CD4-positive, alpha-beta T cell (primary cell): Measurements from ENCODE around the gene CTNNA1. TPM values are rescaled to one million over a fixed set of nuclear protein-coding genes. Genes with fewer than 3 reads are reported as not detected.

Experiments
- ATAC-seq: fragments of 200-7000 bp; cut with Tn5 transposase; one replicate; pipeline ENCODE4 v1.10.0; 2022; ENCODE audit warnings: mild to moderate bottlenecking; ENCODE audit not compliant: poor library complexity
- CTCF ChIA-PET: fragments of 350-600 bp; sonication (Branson Sonifier 250); formaldehyde crosslinking; loops from one replicate; lab custom pipeline; 2021; ENCODE audit warnings: antibody characterized with exemption, inconsistent platforms; lab: Charles Lee
- POLR2A ChIA-PET: fragments of 350-600 bp; sonication (Branson Sonifier 250); formaldehyde crosslinking; loops from one replicate; lab custom pipeline; 2021; ENCODE audit warnings: antibody characterized with exemption, inconsistent platforms; lab: Charles Lee
- DNase-seq, 14 experiments: peaks; one replicate each; pipeline ENCODE4 v3.0.0-alpha.2; 2013 to 2020; ENCODE audit warnings: mixed read lengths in 2 of 14
- H3K27ac ChIP-seq, 2 donors: one replicate each; pipeline versions ENCODE4 v1.5.1 to v1.7.0; 2013; ENCODE audit warnings: low read length in 2 of 2, low read depth in 1 of 2, mild to moderate bottlenecking in 1 of 2
- H3K27me3 ChIP-seq, 2 experiments: 1 replicate in 1 of 2; 2 replicates in 1 of 2; pipeline versions ENCODE4 v1.6.1 to v1.7.0; 2013; ENCODE audit warnings: low read length in 2 of 2, control low read depth in 1 of 2, mild to moderate bottlenecking in 1 of 2, moderate library complexity in 1 of 2; ENCODE audit not compliant: insufficient read depth in 2 of 2, control insufficient read depth in 1 of 2
- H3K36me3 ChIP-seq: one replicate; pipeline ENCODE4 v1.6.1; 2013; ENCODE audit warnings: low read length, control low read depth; ENCODE audit not compliant: insufficient read depth
- H3K4me1 ChIP-seq: one replicate; pipeline ENCODE4 v1.6.1; 2013; ENCODE audit warnings: low read length, control low read depth; ENCODE audit not compliant: insufficient read depth
- H3K4me3 ChIP-seq: one replicate; pipeline ENCODE4 v1.5.1; 2013; ENCODE audit warnings: mild to moderate bottlenecking, low read length, moderate library complexity
- H3K9me3 ChIP-seq, 2 experiments: 1 replicate in 1 of 2; 2 replicates in 1 of 2; pipeline versions ENCODE4 v1.6.1 to v1.7.0; 2013; ENCODE audit warnings: low read length in 2 of 2, mild to moderate bottlenecking in 2 of 2, control low read depth in 1 of 2, moderate library complexity in 1 of 2; ENCODE audit not compliant: control insufficient read depth in 1 of 2, insufficient read depth in 1 of 2
- H3K27ac Mint-ChIP-seq: one replicate; pipeline ENCODE4 v1.8.0; 2020; ENCODE audit warnings: mixed read lengths
- H3K27me3 Mint-ChIP-seq: one replicate; pipeline ENCODE4 v1.8.0; 2021; ENCODE audit warnings: mixed read lengths
- H3K36me3 Mint-ChIP-seq: one replicate; pipeline ENCODE4 v1.8.0; 2021; ENCODE audit warnings: low read depth, mixed read lengths
- H3K4me1 Mint-ChIP-seq: one replicate; pipeline ENCODE4 v1.8.0; 2021; ENCODE audit warnings: low read depth, mixed read lengths
- H3K4me3 Mint-ChIP-seq: one replicate; pipeline ENCODE4 v1.8.0; 2020; ENCODE audit warnings: mild to moderate bottlenecking, mixed read lengths
- H3K9me3 Mint-ChIP-seq: one replicate; pipeline ENCODE4 v1.8.0; 2020; ENCODE audit warnings: mixed read lengths
- CTCF ChIP-seq: fragments of 200-600 bp; IDR thresholded peaks from one replicate; pipeline ENCODE4 v1.8.0; 2022; ENCODE audit warnings: antibody characterized with exemption, mild to moderate bottlenecking
- intact Hi-C, 2 experiments: fragments of 100-400 bp; cut with DNase I in 1 of 2; cut with micrococcal nuclease in 1 of 2; formaldehyde crosslinking; loops; one replicate each; pipeline versions ENCODE4 v1.15.1 to v1.9.0; 2023 to 2025; cut with DNase I, micrococcal nuclease
- total RNA-seq, 174 experiments: library from RNA in 2 of 174; stranded (reverse) in 2 of 174; gene quantifications; one replicate each; pipeline ENCODE4 v1.2.3 and lab custom pipeline; 2021 to 2026

Gene CTNNA1
- total RNA-seq, 2 experiments from 2014 or later: 6.0 to 6.7 TPM

GRCh38 chr5:138844812-138845513 lies 91.7 kb downstream of the CTNNA1 start:
- ChIA-PET POLR2A (no interaction called here), CTCF (no interaction called here)
- H3K27me3 ChIP-seq: no peaks in the 10 kb centered on the region
- no peaks in the 10 kb centered on the region for H3K4me1 ChIP-seq
- no peak overlapping the region for H3K4me3 ChIP-seq
- Mint-ChIP-seq H3K4me1 (no peaks in the 10 kb centered on the region), H3K36me3 (no peaks in the 10 kb centered on the region), H3K4me3 (no peak overlapping the region), H3K27ac (no peak overlapping the region), H3K27me3 (peaks cover 3% of the 10 kb centered on the region), H3K9me3 (no peaks in the 10 kb centered on the region)
- no peak for TF ChIP-seq CTCF
- no peaks in the 10 kb centered on the region for H3K9me3 ChIP-seq
- ATAC-seq (no peak), DNase-seq (no peak)
- intact Hi-C loops: no loop called here
- H3K36me3 ChIP-seq: no peaks in the 10 kb centered on the region
- H3K27ac ChIP-seq: no peak overlapping the region

GRCh38 chr5:138849439-138849838 lies 96.2 kb downstream of the CTNNA1 start:
- Mint-ChIP-seq H3K4me3 (no peak overlapping the region), H3K27me3 (no peaks in the 10 kb centered on the region), H3K36me3 (no peaks in the 10 kb centered on the region), H3K9me3 (no peaks in the 10 kb centered on the region), H3K27ac (no peak overlapping the region), H3K4me1 (peaks cover 17% of the 10 kb centered on the region)
- no peaks in the 10 kb centered on the region for H3K9me3 ChIP-seq
- ATAC-seq (no peak), DNase-seq (no peak)
- no peak overlapping the region for H3K27ac ChIP-seq
- ChIA-PET POLR2A (no interaction called here), CTCF (no interaction called here)
- no peaks in the 10 kb centered on the region for H3K36me3 ChIP-seq
- no peaks in the 10 kb centered on the region for H3K27me3 ChIP-seq
- no peaks in the 10 kb centered on the region for H3K4me1 ChIP-seq
- no peak for TF ChIP-seq CTCF
- H3K4me3 ChIP-seq: no peak overlapping the region
- intact Hi-C loops: no loop called here

- Mint-ChIP-seq H3K27me3 (no peaks in the 10 kb centered on the region), H3K4me3 (no peak overlapping the region), H3K36me3 (no peaks in the 10 kb centered on the region), H3K4me1 (peaks cover 21% of the 10 kb centered on the region), H3K9me3 (no peaks in the 10 kb centered on the region), H3K27ac (no peak overlapping the region)
- no peak for ATAC-seq
- H3K36me3 ChIP-seq: no peaks in the 10 kb centered on the region
- no peak for TF ChIP-seq CTCF
- no peak for DNase-seq
- ChIA-PET CTCF (no interaction called here), POLR2A (no interaction called here)
- no peaks in the 10 kb centered on the region for H3K9me3 ChIP-seq
- no peaks in the 10 kb centered on the region for H3K4me1 ChIP-seq
- no peak overlapping the region for H3K4me3 ChIP-seq
- intact Hi-C loops: no loop called here
- no peaks in the 10 kb centered on the region for H3K27me3 ChIP-seq
- no peak overlapping the region for H3K27ac ChIP-seq
These were observed 96.7 kb downstream of the CTNNA1 start for GRCh38 chr5:138849882-138850281.
